ENCODE data around the gene RIPOR3.

- TF ChIP-seq POLR2A (IDR thresholded peaks at IDR 0.05; ENCODE audit: low read depth, low read length), result no peak
- TF ChIP-seq POLR2AphosphoS5 (IDR thresholded peaks at IDR 0.05; ENCODE audit: low read depth, low read length), result no peak
- TF ChIP-seq TAF1 (IDR thresholded peaks at IDR 0.05; ENCODE audit: borderline replicate concordance, low read depth, low read length), result no peak
These were observed 74.3 kb downstream of the RIPOR3 start for GRCh38 chr20:50617022-50617421.
